Neural cell (in vitro differentiated cells): ENCODE results near the gene TPPP. TPM values are rescaled to one million over a fixed set of nuclear protein-coding genes. Genes with fewer than 3 reads are reported as not detected.

ENCODE experiments used
- H2AFZ ChIP-seq: fragments of 200-600, 300-800 bp; sonication (generic), shearing (Covaris generic); 2 replicates; pipeline ENCODE4 v1.6.0; 2014; ENCODE audit warnings: low read depth, mild to moderate bottlenecking, antibody characterized with exemption, low read length, moderate library complexity
- H3F3A ChIP-seq: fragments of 200-600 bp; shearing (Covaris generic); 2 replicates; pipeline ENCODE4 v1.6.1; 2016; ENCODE audit warnings: mild to moderate bottlenecking, moderate library complexity, mixed read lengths, antibody characterized with exemption, low read length; ENCODE audit not compliant: insufficient read depth, poor library complexity, severe bottlenecking
- H3K27ac ChIP-seq: fragments of 200-600, 300-800 bp; sonication (generic), shearing (Covaris generic); 2 replicates; pipeline ENCODE4 v1.5.1; 2014; ENCODE audit warnings: mild to moderate bottlenecking, low read length, moderate library complexity
- H3K27me3 ChIP-seq: fragments of 300-800, 200-600 bp; sonication (generic), shearing (Covaris generic); 2 replicates; pipeline ENCODE4 v1.6.0; 2014; ENCODE audit warnings: mild to moderate bottlenecking, low read depth, low read length, moderate library complexity; ENCODE audit not compliant: insufficient read depth
- H3K36me3 ChIP-seq: fragments of 300-800, 200-600 bp; sonication (generic), shearing (Covaris generic); 2 replicates; pipeline ENCODE4 v1.5.1; 2014; ENCODE audit warnings: mild to moderate bottlenecking, antibody characterized with exemption, low read length, moderate library complexity; ENCODE audit not compliant: insufficient read depth
- H3K4me2 ChIP-seq: fragments of 300-800, 200-600 bp; sonication (generic), shearing (Covaris generic); 2 replicates; pipeline ENCODE4 v1.6.0; 2014; ENCODE audit warnings: mild to moderate bottlenecking, low read length
- H3K4me3 ChIP-seq: fragments of 300-800, 200-600 bp; sonication (generic), shearing (Covaris generic); 2 replicates; pipeline ENCODE4 v1.5.1; 2014; ENCODE audit warnings: mild to moderate bottlenecking, low read length, moderate library complexity
- H3K79me2 ChIP-seq: fragments of 200-600 bp; shearing (Covaris generic); replicated peaks from 2 replicates; pipeline ENCODE4 v1.6.0; 2014; ENCODE audit warnings: mild to moderate bottlenecking, low read length, moderate library complexity; ENCODE audit not compliant: insufficient read depth
- H3K9ac ChIP-seq: fragments of 300-800, 200-600 bp; sonication (generic), shearing (Covaris generic); 2 replicates; pipeline ENCODE4 v1.6.1; 2016; ENCODE audit warnings: mild to moderate bottlenecking, low read length, mixed read lengths
- H3K9me2 ChIP-seq: fragments of 200-600 bp; shearing (Covaris generic); 2 replicates; pipeline ENCODE4 v1.6.1; 2016; ENCODE audit warnings: mild to moderate bottlenecking, low read length, mixed read lengths; ENCODE audit not compliant: insufficient read depth
- H3K9me3 ChIP-seq: fragments of 200-600, 300-800 bp; sonication (generic), shearing (Covaris generic); 2 replicates; pipeline ENCODE4 v1.6.1; 2016; ENCODE audit warnings: mild to moderate bottlenecking, mixed run types, low read length, moderate library complexity, mixed read lengths
- H4K20me1 ChIP-seq: fragments of 200-600 bp; shearing (Covaris generic); 2 replicates; pipeline ENCODE4 v1.6.1; 2016; ENCODE audit warnings: mild to moderate bottlenecking, mixed run types; ENCODE audit not compliant: insufficient read depth
- EP300 ChIP-seq: fragments of 450-650 bp; conservative IDR thresholded peaks from 2 replicates; pipeline ENCODE4 v1.6.1; 2014; ENCODE audit warnings: antibody characterized with exemption, mild to moderate bottlenecking, moderate library complexity; ENCODE audit not compliant: poor library complexity, severe bottlenecking
- EZH2 ChIP-seq: fragments of 200-600, 300-800 bp; shearing (Covaris generic), sonication (generic); IDR thresholded peaks from 2 replicates; pipeline ENCODE4 v1.6.1; 2014; ENCODE audit warnings: antibody characterized with exemption, low read length, borderline replicate concordance, mild to moderate bottlenecking; ENCODE audit not compliant: insufficient read depth, poor library complexity, severe bottlenecking
- MXI1 ChIP-seq: fragments of 450-650 bp; conservative IDR thresholded peaks from 2 replicates; pipeline ENCODE4 v1.6.1; 2014; ENCODE audit warnings: antibody characterized with exemption, mild to moderate bottlenecking; ENCODE audit not compliant: poor library complexity, severe bottlenecking
- POLR2AphosphoS5 ChIP-seq: IDR thresholded peaks from 2 replicates; pipeline ENCODE4 v1.6.1; 2012
- RAD21 ChIP-seq: fragments of 450-650 bp; conservative IDR thresholded peaks from 2 replicates; pipeline ENCODE4 v1.6.1; 2014; ENCODE audit warnings: antibody characterized with exemption, mild to moderate bottlenecking, moderate library complexity
- SMC3 ChIP-seq: fragments of 450-650 bp; conservative IDR thresholded peaks from 2 replicates; pipeline ENCODE4 v1.6.1; 2014; ENCODE audit warnings: antibody characterized with exemption, mild to moderate bottlenecking, moderate library complexity; ENCODE audit not compliant: poor library complexity
- TAF1 ChIP-seq: IDR thresholded peaks from 2 replicates; pipeline ENCODE4 v1.6.1; 2012; ENCODE audit warnings: low read depth
- polyA plus RNA-seq: library from polyadenylated mRNA; depleted of rRNA; stranded (reverse); fragments of >200 nt; gene quantifications from 2 replicates; pipeline ENCODE4 v1.2.3, GENCODE V29; 2014
- TF ChIP-seq, protein P1 (sequence below): fragments of 450-650 bp; IDR thresholded peaks from 2 replicates; pipeline ENCODE4 v1.5.1; 2014; ENCODE audit warnings: antibody characterized with exemption, mild to moderate bottlenecking, moderate library complexity; ENCODE audit not compliant: poor library complexity, severe bottlenecking
- TF ChIP-seq, protein P2 (sequence below): IDR thresholded peaks from 2 replicates; pipeline ENCODE4 v1.6.1; 2012; ENCODE audit warnings: borderline replicate concordance

The TPPP gene
- polyA plus RNA-seq, 1 donor from 2014 or later, result 9.9 TPM

DNA sequence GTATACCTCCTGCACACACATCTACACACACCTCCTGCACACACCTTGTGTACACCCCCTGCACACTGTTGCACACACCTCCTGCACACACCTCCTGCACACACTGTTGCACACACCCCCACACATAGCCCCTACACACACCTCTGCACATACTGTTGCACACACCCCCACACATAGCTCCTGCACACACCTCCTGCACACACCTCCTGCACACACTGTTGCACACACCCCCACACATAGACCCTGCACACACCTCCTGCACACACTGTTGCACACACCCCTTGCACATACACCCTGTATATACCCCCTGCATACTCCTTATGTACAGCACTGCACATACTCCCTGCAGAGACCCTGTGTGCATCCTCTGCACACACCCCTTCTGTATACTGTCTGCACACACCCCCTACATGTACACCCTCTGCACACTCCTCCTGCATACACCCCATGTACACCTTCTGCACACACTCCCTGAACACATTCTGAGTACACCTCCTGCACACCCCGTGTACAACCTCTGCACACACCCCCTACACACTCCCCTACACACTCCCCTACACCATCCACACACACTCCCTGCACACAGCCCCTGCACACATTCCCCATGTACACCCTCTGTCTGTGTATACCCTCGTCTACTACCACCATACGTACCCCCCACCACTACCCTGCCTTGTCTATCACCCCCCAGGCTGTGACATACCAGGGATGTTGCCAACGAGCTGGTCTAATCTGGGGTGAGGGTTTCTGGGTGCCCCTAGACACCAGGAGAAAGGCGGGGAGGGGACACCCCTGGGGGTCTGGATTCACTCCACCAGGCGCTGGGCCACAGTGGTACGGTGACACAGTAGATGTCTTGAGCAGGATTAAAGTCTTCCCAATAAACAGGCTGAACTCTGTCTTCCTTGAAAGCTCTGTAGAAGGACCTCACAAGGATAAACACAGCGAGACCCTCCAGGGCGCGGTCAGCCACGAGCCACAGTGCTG is 82.1 kb downstream of the TPPP start:
- Histone ChIP-seq H3K36me3 (no peaks in the 10 kb centered on the region), H3K9ac (peak overlapping the region; percentile 73), H3K4me2 (peak overlapping the region; percentile 78), H3K9me2 (no peaks in the 10 kb centered on the region), H3K9me3 (no peaks in the 10 kb centered on the region), H2AFZ (peak overlapping the region; percentile 73), H4K20me1 (no peaks in the 10 kb centered on the region), H3K27ac (no peak overlapping the region), H3K79me2 (peaks cover 16% of the 10 kb centered on the region), H3F3A (no peaks in the 10 kb centered on the region), H3K4me3 (peak overlapping the region; percentile 87), H3K27me3 (no peaks in the 10 kb centered on the region)
- no peak for TF ChIP-seq MXI1
- TF ChIP-seq, protein P1, sequence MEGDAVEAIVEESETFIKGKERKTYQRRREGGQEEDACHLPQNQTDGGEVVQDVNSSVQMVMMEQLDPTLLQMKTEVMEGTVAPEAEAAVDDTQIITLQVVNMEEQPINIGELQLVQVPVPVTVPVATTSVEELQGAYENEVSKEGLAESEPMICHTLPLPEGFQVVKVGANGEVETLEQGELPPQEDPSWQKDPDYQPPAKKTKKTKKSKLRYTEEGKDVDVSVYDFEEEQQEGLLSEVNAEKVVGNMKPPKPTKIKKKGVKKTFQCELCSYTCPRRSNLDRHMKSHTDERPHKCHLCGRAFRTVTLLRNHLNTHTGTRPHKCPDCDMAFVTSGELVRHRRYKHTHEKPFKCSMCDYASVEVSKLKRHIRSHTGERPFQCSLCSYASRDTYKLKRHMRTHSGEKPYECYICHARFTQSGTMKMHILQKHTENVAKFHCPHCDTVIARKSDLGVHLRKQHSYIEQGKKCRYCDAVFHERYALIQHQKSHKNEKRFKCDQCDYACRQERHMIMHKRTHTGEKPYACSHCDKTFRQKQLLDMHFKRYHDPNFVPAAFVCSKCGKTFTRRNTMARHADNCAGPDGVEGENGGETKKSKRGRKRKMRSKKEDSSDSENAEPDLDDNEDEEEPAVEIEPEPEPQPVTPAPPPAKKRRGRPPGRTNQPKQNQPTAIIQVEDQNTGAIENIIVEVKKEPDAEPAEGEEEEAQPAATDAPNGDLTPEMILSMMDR, result no peak
- TF ChIP-seq POLR2AphosphoS5, result no peak
- no peak for TF ChIP-seq SMC3
- TF ChIP-seq, protein P2, sequence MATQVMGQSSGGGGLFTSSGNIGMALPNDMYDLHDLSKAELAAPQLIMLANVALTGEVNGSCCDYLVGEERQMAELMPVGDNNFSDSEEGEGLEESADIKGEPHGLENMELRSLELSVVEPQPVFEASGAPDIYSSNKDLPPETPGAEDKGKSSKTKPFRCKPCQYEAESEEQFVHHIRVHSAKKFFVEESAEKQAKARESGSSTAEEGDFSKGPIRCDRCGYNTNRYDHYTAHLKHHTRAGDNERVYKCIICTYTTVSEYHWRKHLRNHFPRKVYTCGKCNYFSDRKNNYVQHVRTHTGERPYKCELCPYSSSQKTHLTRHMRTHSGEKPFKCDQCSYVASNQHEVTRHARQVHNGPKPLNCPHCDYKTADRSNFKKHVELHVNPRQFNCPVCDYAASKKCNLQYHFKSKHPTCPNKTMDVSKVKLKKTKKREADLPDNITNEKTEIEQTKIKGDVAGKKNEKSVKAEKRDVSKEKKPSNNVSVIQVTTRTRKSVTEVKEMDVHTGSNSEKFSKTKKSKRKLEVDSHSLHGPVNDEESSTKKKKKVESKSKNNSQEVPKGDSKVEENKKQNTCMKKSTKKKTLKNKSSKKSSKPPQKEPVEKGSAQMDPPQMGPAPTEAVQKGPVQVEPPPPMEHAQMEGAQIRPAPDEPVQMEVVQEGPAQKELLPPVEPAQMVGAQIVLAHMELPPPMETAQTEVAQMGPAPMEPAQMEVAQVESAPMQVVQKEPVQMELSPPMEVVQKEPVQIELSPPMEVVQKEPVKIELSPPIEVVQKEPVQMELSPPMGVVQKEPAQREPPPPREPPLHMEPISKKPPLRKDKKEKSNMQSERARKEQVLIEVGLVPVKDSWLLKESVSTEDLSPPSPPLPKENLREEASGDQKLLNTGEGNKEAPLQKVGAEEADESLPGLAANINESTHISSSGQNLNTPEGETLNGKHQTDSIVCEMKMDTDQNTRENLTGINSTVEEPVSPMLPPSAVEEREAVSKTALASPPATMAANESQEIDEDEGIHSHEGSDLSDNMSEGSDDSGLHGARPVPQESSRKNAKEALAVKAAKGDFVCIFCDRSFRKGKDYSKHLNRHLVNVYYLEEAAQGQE, result no peak
- no peak for TF ChIP-seq EZH2
- no peak for TF ChIP-seq RAD21
- no peak for TF ChIP-seq TAF1
- no peak for TF ChIP-seq EP300

DNA sequence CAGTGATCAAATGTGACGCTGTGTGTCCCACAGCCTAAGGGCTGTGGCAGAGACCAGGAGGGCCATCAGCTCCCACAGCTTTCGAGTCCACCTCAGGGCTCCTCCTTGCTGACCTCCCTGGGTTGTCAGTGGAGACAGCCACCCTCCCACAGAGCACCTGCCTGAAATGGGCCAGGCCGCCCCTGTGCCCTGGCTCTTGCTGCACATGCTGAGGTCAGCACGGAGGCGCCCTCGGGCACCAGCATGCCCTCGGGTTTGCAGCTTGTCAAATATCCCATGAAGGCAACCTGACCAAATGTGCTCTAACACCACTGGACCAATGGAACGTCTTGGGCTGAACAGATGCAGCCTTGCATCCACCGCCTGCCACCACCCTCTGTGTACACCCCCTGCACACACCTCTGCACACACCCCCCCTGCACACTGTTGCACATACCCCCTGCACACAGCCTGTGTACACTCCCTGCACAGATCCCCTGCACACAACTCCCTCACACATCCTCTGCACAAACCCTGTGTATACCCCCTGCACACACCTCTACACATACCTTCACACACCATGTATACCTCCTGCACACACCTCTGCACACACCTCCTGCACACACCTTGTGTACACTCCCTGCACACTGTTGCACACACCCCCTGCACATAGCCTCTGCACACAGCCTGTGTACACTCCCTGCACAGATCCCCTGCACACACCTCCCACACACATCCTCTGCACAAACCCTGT is 83.0 kb downstream of the TPPP start:
- TF ChIP-seq TAF1 (no peak), EP300 (no peak), SMC3 (no peak), POLR2AphosphoS5 (no peak), MXI1 (no peak), RAD21 (no peak)
- TF ChIP-seq, protein P2, result no peak
- TF ChIP-seq, protein P1, result no peak
- H3K36me3 ChIP-seq, result no peaks in the 10 kb centered on the region
- peak overlapping the region; percentile 87 for H3K4me3 ChIP-seq
- no peak overlapping the region for H3K9ac ChIP-seq
- no peak overlapping the region for H3K4me2 ChIP-seq
- H3K9me3 ChIP-seq, result no peaks in the 10 kb centered on the region
- H3K27me3 ChIP-seq, result no peaks in the 10 kb centered on the region
- H3K79me2 ChIP-seq, result peaks cover 15% of the 10 kb centered on the region
- no peak overlapping the region for H3K27ac ChIP-seq
- H4K20me1 ChIP-seq, result no peaks in the 10 kb centered on the region
- no peak overlapping the region for H2AFZ ChIP-seq
- H3K9me2 ChIP-seq, result no peaks in the 10 kb centered on the region
- H3F3A ChIP-seq, result no peaks in the 10 kb centered on the region
